HFF-Myc (cell line): Measurements from ENCODE around the gene NECAB2.
"Not testable (repeated sequence)": the region's sequence is repeated elsewhere in the genome, so short reads cannot be mapped to it uniquely, and the experiment has no call there.

Experiments used
- DNase-seq: peaks from one replicate; pipeline ENCODE4 v3.0.0-alpha.2; 2011; ENCODE audit warnings: low read depth; ENCODE audit errors: extremely low read depth
- H3K4me3 ChIP-seq: replicated peaks from 2 replicates; pipeline ENCODE4 v1.5.1; 2011; ENCODE audit warnings: low read depth, mild to moderate bottlenecking, control low read depth, low read length
- TF ChIP-seq, protein P1 (sequence below): IDR thresholded peaks from 2 replicates; pipeline ENCODE4 v1.5.1; 2012; ENCODE audit warnings: mild to moderate bottlenecking, low read depth, low read length, control low read depth; ENCODE audit errors: missing control alignments

Gene NECAB2

DNA sequence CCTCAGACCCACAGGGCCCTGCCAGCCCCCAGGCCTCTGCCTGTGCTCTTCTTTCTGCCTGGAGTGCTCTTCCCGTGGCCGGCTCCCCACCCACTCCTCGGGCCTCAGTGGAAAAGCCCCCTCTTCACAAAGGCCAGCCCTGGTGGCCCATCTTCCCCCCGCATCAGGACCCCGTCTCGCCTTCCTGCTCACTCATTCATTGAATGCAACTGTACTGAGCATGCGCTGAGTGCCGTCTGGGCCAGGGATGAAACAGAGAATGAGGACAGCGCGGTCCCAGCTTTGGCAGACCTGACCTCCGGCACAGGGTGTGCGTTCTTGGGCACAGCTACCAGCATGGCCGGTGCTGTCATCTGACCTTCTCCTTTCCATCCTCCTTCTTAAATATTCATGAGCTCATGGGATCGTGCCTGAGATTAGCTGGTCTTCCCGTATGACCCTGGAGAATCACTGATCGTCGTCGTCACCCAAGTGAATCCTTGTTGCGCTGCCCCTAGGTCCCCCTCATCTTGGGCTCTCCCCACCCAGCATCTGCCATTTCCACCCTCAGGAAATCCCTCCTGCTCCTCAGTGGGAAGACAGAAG is 31.4 kb upstream of the NECAB2 start:
- DNase-seq: no peak
- no peak overlapping the region for H3K4me3 ChIP-seq
- TF ChIP-seq, protein P1, sequence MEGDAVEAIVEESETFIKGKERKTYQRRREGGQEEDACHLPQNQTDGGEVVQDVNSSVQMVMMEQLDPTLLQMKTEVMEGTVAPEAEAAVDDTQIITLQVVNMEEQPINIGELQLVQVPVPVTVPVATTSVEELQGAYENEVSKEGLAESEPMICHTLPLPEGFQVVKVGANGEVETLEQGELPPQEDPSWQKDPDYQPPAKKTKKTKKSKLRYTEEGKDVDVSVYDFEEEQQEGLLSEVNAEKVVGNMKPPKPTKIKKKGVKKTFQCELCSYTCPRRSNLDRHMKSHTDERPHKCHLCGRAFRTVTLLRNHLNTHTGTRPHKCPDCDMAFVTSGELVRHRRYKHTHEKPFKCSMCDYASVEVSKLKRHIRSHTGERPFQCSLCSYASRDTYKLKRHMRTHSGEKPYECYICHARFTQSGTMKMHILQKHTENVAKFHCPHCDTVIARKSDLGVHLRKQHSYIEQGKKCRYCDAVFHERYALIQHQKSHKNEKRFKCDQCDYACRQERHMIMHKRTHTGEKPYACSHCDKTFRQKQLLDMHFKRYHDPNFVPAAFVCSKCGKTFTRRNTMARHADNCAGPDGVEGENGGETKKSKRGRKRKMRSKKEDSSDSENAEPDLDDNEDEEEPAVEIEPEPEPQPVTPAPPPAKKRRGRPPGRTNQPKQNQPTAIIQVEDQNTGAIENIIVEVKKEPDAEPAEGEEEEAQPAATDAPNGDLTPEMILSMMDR: no peak

DNA sequence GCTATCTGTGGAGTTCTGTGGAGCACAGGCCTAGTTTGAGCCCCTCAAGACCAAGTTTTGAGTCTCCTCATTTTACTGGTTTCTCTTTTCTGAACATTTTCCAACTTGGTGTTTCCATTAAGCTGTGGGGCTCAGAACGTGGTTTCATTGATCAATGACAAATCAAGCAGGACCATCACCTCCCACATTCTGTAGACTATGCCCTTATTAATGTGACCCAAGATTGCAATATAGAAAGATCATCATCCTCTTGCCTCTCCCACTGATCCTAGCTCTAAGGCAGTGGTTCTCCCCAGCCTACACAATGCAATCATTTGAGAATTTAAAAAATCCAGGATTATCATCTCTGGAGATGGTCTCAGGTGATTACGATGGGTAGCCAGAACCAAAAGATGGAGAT is 30.8 kb upstream of the NECAB2 start:
- TF ChIP-seq, protein P1: no peak
- no peak for DNase-seq
- H3K4me3 ChIP-seq: no peak overlapping the region

DNA sequence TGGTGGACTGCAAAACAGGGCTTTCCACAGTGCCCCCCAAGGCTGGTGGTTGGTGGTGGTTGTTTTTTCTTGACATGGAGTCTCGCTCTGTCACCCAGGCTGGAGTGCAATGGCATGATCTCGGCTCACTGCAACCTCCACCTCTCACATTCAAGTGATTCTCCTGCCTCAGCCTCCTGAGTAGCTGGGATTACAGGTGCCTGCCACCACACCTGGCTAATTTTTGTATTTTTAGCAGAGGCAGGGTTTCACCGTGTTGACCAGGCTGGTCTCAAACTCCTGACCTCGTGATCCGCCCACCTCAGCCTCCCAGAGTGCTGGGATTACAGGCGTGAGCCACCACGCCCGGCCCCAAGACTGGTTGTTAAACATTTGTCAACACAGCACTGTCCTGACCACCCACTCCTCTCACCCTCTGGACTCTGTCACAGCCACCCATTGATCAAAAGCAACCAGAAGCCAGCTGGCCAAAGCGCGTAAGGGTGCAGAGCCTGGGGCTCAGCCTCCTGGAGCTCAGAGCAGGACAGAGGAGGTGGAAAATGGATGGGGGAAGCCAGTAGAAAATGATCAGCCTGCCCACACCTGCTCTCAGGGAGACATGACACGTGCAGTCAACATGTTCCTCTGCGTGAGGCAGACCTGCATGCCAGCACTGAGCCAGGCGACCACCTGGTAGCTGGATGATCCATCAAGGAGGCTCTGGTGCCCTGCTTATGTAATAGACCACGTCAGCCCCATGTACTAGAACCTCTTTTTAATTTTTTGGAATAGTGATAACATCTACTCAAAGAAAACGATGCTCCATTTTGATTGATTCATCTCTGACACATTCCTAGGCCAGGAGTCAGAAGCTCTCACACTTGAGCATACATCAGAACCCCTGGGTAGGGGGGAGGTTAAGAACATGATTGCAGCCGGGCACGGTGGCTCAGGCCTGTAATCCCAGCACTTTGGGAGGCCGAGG is 29.8 kb upstream of the NECAB2 start:
- TF ChIP-seq, protein P1: no peak
- H3K4me3 ChIP-seq: no peak overlapping the region
- no peak for DNase-seq

DNA sequence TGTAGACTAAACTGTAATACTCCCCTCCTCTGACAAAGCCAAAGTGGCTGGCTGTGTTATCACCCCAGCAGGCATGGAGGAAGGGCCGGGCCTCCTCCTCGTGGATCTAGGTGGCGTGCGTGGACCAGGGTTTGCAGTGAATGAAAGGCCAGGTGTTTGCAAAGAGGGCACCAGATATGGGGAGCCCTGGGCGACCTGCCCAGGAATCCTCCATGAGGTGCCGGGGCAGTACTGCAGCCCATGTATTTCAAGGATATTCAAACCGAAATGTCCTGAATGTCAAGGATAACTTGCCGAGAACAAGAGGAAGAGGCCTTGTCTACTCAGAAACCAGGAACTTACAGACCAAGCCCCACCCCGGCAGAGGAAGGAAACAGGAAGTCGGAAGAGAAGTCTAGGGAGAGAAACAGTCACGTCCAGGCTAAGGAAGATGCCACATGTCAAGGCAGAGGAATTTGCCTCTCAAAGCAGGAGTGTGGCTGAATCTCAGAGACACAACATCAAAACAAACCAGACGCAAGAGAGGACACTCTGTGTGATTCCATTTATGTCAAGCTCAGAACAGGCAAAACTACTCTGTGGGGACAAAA is 28.7 kb upstream of the NECAB2 start:
- DNase-seq: no peak
- no peak overlapping the region for H3K4me3 ChIP-seq
- TF ChIP-seq, protein P1: no peak

DNA sequence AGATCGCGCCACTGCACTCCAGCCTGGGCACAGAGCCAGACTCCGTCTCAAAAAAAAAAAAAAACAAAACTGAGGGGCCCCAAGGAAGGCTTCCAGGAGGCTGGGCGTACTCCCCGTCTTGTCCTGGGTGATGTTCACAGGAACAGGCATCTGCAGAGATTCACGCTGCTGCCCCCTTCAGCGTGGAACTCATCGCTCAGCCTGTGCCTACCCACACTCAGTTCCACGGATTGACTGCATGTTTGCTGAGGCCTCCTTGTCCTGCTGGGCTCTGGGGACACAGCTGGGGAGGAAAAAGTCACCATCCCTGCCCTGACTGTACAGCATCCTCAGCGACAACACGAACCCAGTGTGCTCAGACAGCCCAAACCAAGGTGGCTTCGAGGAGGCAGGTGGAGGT is 27.9 kb upstream of the NECAB2 start:
- no peak for DNase-seq
- H3K4me3 ChIP-seq: no peak overlapping the region
- TF ChIP-seq, protein P1: no peak

DNA sequence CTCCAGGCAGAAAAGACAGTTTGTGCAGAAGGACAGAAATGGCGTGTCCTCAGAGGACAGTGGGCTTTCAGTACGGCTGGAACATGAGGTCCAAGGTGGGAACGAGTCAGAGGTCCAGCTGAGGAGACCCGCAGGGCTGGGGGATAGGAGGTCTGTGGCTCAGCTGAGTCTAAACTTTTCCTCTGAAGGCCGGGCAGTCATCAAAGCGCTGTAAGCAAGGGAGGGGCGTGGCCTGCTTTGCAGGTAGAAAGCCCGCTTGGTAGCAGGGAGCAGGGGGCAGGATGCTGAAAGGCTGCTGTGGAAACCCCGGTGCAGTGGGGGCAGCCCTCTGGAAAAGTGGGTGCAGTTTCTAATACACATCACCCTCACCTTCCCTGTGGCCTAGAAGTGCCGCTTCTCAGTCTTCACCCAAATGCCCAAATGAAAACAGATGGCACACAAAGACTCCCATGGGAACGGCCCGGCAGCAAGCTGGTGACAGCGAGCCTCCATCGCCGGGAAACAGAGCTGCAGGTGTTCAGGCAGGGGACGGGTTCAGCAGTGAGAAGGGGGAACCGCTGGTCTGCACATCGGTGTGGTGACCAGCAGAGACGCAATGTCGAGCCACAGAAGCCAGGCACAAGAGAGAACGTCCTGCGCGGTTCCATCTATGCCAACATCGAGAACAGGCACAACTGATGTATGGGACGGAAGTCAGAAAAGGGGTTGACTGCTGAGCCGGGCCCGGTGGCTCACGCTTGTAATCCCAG is 27.2 kb upstream of the NECAB2 start:
- H3K4me3 ChIP-seq: no peak overlapping the region
- no peak for DNase-seq
- TF ChIP-seq, protein P1: no peak

DNA sequence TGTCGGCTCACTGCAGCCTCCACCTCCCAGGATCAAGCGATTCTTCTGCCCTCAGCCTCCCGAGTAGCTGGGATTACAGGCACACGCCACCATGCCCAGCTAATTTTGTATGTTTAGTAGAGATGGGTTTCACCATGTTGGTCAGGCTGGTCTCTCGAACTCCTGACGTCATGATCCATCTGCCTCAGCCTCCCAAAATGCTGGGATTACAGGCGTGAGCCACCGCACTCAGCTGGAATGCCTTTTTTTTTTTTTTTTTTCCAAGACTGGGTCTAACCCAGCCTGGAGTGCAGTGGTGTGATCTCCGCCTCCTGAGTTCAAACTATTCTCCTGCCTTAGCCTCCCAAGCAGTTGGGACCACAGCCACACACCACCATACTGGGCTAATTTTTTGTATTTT is 26.5 kb upstream of the NECAB2 start:
- not testable (repeated sequence) for H3K4me3 ChIP-seq, DNase-seq
